Stimulated activated CD8-positive, alpha-beta memory T cell treated with anti-CD3 and anti-CD28 coated beads, Interleukin-12 subunit alpha, Interleukin-12 subunit beta, amount 100 ng/mL, for 1 hour (primary cell): ENCODE data around the gene DNALI1.
"Not testable (repeated sequence)": the region's sequence is repeated elsewhere in the genome, so short reads cannot be mapped to it uniquely, and the experiment has no call there.

Experiments used
- DNase-seq: peaks from one replicate; pipeline ENCODE4 v3.0.0-alpha.2; 2020; ENCODE audit warnings: low read depth

DNALI1 gene

GRCh38 chr1:37553927-37554808, 2.6 kb upstream of the DNALI1 start, which contains the start of gene SNIP1:
Gene SNIP1, minus strand, starts transcription at chr1:37554293. Its CDS starts 64 bp downstream, at chr1:37554229.
- DNase-seq: peak; percentile 84

GRCh38 chr1:37557402-37557801, 662 bp downstream of the DNALI1 start:
- DNase-seq: no peak

GRCh38 chr1:37558411-37558810, 1.7 kb downstream of the DNALI1 start:
- no peak for DNase-seq

GRCh38 chr1:37559080-37559479, 2.3 kb downstream of the DNALI1 start:
- no peak for DNase-seq

GRCh38 chr1:37559957-37560379, 3.2 kb downstream of the DNALI1 start:
- not testable (repeated sequence) for DNase-seq

- no peak for DNase-seq
Observed at GRCh38 chr1:37560401-37561132, 3.8 kb downstream of the DNALI1 start.

- DNase-seq: no peak
Observed at GRCh38 chr1:37561133-37562132, 4.7 kb downstream of the DNALI1 start.

GRCh38 chr1:37562984-37563383, 6.2 kb downstream of the DNALI1 start:
- DNase-seq: no peak

GRCh38 chr1:37564892-37565291, 8.2 kb downstream of the DNALI1 start:
- DNase-seq: no peak

GRCh38 chr1:37567023-37567422, 10.3 kb downstream of the DNALI1 start:
- no peak for DNase-seq

- DNase-seq: no peak
Observed at GRCh38 chr1:37570528-37571334, 14.0 kb downstream of the DNALI1 start.

GRCh38 chr1:37574834-37575480, 18.2 kb downstream of the DNALI1 start:
- no peak for DNase-seq

GRCh38 chr1:37575692-37576091, 19.0 kb downstream of the DNALI1 start:
- no peak for DNase-seq

GRCh38 chr1:37584544-37584943, 27.8 kb downstream of the DNALI1 start:
- DNase-seq: not testable (repeated sequence)

- DNase-seq: no peak
Observed at GRCh38 chr1:37588939-37589338, 32.2 kb downstream of the DNALI1 start.

- DNase-seq: no peak
Observed at GRCh38 chr1:37593726-37594125, 37.0 kb downstream of the DNALI1 start.

- DNase-seq: peak; percentile 93
Observed at GRCh38 chr1:37595440-37596181, 38.9 kb downstream of the DNALI1 start, which contains the start of gene GNL2. Gene GNL2, minus strand, starts transcription at chr1:37595937. Its CDS starts 115 bp downstream, at chr1:37595822.

GRCh38 chr1:37596182-37596667, 39.5 kb downstream of the DNALI1 start:
- no peak for DNase-seq

GRCh38 chr1:37599940-37600339, 43.2 kb downstream of the DNALI1 start:
- no peak for DNase-seq
